OCI-LY7 (cell line): Measurements from ENCODE around the gene LSR.

ENCODE experiments used
- EZH2phosphoT487 ChIP-seq: fragments of 200-600 bp; sonication (generic); IDR thresholded peaks from 2 replicates; pipeline ENCODE4 v1.6.1; 2018; ENCODE audit warnings: low read depth, borderline replicate concordance, mild to moderate bottlenecking, mixed run types, antibody characterized with exemption, low read length, moderate library complexity, mixed read lengths
- TF ChIP-seq, protein P1 (sequence below): fragments of 200-600 bp; sonication (generic); conservative IDR thresholded peaks from 2 replicates; pipeline ENCODE4 v1.5.1; 2014; ENCODE audit warnings: mild to moderate bottlenecking, antibody characterized with exemption, low read length, moderate library complexity, mixed read lengths

DNA sequence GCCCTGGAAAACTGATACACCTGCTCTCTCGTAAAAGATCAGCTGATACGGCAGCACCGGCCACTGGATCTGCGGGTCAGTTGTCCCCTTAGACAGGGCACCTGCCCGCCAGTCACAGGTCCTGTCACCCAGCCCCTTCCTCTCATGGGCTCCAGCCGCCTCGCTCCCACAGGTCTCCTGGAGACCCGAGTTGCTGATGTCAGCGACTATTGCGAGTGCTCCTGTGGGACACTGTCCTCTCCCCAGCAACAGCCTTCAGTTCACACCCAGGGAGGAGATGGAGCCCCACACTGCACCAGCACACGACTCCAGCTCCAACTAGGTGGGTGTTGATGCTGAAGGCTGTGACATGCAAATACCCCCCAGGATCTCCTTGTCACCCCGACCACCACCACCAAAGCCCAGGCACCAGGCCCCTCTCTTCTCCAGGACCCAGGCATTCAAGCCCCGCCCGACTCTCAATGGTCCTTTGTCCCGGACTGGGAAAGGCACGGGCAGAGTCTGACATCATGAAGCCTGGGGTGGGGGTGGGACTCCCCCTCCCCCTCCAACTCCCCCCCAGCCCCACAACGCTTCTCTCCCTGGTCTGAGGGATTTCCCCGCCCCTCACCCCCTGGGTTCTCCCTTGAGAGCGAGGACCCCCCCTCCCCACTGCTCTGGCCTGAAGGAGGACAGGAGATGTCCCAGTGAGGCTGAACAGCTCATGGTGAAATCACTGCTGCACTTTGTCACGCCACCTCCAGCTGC is 41.8 kb downstream of the LSR start:
- TF ChIP-seq, protein P1, sequence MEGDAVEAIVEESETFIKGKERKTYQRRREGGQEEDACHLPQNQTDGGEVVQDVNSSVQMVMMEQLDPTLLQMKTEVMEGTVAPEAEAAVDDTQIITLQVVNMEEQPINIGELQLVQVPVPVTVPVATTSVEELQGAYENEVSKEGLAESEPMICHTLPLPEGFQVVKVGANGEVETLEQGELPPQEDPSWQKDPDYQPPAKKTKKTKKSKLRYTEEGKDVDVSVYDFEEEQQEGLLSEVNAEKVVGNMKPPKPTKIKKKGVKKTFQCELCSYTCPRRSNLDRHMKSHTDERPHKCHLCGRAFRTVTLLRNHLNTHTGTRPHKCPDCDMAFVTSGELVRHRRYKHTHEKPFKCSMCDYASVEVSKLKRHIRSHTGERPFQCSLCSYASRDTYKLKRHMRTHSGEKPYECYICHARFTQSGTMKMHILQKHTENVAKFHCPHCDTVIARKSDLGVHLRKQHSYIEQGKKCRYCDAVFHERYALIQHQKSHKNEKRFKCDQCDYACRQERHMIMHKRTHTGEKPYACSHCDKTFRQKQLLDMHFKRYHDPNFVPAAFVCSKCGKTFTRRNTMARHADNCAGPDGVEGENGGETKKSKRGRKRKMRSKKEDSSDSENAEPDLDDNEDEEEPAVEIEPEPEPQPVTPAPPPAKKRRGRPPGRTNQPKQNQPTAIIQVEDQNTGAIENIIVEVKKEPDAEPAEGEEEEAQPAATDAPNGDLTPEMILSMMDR, result no peak
- TF ChIP-seq EZH2phosphoT487, result no peak
